A172 (cell line): ENCODE measurements around the gene GSE1. TPM values are rescaled to one million over a fixed set of nuclear protein-coding genes. Genes with fewer than 3 reads are reported as not detected.
A peak's percentile ranks its signal among the peaks of the same experiment; 100 is the strongest.

Experiments used
- DNase-seq: peaks from one replicate; pipeline ENCODE4 v3.0.0-alpha.2; 2015; ENCODE audit warnings: low spot score
- total RNA-seq: library from RNA; depleted of rRNA; stranded (reverse); fragments of >200 nt; shearing (Covaris generic); gene quantifications from 2 replicates; pipeline ENCODE4 v1.2.3, GENCODE V29; 2014

Gene GSE1
- total RNA-seq, 1 experiment from 2014 or later = 13.4 TPM

DNA sequence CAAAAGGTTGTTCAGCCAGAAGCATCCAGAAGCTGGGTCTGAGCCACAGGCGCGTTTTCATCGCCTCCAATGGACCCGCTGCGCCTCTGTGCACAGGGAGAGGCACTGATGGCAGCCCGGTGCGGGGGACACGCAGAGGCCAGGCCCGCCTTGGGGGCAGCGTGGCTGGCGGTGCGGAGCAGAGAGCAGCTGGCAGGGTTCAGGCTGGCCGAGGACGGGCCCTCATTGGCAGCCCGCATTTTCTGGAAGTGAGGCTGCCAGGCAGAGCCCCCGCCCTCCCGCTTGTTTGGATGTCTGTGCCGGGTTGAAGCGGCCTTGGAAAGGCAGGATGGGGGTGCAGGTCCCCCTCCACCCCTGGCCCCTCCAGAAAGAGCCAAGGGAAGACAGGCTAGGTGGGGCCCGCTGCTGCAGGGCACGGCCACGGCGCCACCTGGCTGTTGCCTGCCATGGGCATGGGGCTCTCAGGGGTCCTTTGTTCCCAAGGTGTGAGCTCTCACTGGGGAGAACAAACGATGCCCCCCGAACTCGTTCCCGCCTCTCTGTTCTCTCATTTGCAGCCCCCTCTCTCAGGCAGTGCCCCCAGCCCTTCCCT, 18.8 kb downstream of the GSE1 start:
- DNase-seq = no peak

- no peak for DNase-seq
Measured at GRCh38 chr16:85632709-85633437, 19.8 kb downstream of the GSE1 start.

DNA sequence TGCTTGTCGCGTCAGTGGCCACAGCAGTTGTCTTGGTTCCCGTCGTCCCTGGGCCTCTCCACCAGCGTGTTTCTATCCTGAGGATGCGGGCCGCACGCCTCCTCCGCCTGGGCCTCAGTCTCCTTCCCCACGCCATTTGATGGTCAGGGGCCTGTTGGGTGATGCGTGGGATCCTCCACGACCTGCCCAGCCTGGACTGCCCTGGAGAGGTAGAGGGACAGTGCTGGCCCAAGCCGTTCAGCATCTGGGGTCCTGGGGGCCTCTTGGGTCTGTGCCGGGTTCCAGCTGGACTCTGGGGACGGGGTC, 20.3 kb downstream of the GSE1 start:
- no peak for DNase-seq

DNA sequence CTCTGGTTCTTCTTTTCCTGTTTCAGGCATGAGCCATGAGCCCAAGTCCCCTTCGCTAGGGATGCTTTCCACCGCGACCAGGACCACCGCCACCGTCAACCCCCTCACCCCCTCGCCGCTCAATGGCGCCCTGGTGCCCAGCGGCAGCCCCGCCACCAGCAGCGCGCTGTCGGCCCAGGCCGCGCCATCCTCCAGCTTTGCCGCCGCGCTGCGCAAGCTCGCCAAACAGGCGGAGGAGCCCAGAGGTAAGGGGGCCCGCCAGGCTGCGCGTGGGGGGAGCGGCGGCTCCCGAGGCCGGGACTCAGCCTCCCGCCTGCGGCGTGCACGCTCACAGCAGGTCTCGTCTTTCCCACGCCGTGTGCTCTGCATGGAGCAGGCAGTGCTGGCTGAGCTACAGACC, 20.8 kb downstream of the GSE1 start:
- DNase-seq = no peak

- DNase-seq = no peak
Measured at GRCh38 chr16:85634747-85635544, 21.8 kb downstream of the GSE1 start.

DNA sequence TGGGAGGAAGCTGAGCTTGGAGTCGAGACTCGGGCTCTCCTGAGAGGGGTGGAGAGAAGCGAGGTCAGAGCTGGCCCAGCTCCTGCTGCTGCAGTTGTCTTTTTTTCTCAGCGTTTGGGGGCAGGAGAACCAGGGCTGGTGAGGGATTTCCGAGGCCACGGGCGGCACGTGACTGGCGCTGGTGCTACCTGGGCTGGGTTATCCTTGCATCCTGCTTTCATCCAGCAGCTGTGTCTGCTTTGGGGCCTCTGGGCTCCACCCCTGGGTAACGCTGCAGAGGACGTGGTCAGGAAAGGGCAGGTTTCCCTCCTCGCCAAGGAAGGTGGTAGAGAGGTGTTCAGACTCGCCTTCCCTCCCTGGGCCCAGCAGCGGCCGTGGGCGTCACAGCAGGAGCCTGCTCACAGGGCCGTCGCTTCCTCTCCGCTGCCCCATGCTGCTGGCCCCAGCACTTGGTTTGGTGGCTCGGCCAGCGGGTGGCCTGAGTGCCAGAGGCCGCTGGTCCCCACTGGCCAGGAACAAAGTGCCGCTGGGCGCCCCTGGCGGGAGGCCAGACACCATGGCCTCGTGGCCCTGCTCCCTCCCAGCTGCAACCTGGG, 22.5 kb downstream of the GSE1 start:
- no peak for DNase-seq

GRCh38 chr16:85636234-85636812, 23.2 kb downstream of the GSE1 start:
- peak; percentile 33 for DNase-seq

- no peak for DNase-seq
Measured at GRCh38 chr16:85637061-85637807, 24.1 kb downstream of the GSE1 start.

GRCh38 chr16:85637808-85638647, 24.9 kb downstream of the GSE1 start:
- no peak for DNase-seq

GRCh38 chr16:85638695-85639409, 25.7 kb downstream of the GSE1 start:
- DNase-seq = no peak

GRCh38 chr16:85639529-85640253, 26.6 kb downstream of the GSE1 start:
- DNase-seq = no peak

DNA sequence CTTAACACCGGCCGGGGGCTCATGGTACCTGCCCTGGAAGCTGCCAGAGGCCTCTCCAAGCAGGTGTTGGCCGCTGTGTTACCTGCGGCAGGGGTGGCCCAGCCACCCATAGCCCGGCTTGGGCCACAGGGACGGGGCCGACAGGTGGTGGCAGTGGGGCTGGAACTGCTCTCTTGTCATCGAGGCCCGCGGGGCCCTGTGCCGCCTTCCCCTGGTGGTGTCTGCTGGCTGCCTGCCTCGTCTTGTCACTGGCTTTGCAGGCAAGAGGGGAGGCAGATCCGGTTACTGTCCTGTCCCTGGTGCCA, 27.1 kb downstream of the GSE1 start:
- DNase-seq = no peak

DNA sequence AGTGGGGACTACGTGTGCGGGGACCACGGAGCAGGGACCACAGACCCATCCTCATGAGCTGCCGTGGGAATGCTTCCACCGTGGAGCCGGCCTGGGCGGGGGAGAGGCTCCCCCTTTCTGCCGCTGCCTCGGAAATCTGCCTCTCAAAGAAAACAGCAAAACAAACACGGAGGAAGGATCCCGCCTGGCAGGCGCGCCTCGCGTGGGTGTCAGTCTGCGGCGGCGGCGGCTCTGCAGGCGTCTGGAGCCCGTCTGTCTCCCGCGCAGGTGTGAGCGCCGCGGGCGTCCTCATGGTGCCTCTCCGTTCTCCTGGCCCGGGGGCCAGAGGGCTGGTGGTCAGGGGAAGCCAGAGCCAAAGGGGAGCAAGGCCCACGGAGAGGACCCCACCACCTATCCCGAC, 27.5 kb downstream of the GSE1 start:
- DNase-seq = no peak

GRCh38 chr16:85641305-85641704, 28.2 kb downstream of the GSE1 start:
- DNase-seq = no peak

- DNase-seq = peak; percentile 57
Measured at GRCh38 chr16:85641776-85642176, 28.7 kb downstream of the GSE1 start.

DNA sequence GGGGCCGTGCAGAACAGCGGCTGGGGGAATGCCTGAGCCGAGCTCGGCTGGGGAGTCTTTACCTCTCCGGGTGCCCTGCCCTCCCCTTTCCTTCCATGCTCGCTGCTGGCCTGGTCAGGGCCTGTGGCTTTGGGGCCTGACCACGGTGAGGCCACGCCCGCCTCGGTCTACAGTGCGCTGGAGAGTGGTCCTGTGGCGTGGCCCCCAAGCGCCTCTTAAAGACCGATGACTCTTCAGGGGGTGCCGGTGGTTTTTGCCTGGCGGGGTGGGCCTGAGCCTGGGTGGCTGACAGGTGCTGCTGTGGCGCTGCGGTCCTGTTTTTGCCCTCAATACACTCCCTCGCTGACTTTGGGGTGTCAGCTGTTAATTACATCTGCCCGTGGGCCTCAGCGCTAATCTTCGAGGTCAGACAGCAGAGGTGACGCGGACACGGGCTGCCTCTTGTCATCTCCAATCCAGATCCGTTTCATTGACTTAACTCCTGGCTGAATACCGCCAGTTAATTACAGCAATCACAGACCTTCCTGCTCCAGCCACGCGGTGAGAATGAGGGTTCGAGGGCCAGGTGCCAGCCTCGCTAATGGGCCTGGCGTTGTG, 29.7 kb downstream of the GSE1 start:
- DNase-seq = no peak

DNA sequence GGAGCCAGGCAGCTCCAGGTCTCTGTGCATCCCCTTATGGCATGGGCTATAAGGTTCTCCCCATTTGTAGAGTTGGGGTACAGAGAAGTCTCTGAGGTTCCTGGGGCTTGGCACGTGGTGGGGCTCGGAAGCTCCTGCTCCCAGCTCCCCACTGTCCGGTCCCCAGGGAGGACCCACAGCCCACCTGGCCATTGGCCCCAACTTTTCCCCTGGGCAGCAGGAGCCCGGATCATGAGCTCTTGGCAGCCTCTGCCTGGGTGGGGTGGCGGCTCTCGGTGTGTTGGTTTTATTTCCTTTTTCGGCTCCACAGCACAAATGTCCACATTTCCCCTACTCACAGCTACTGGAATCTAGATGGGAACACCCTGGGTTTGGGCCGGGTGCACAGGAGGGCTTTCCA, 30.5 kb downstream of the GSE1 start:
- DNase-seq = no peak

- DNase-seq = no peak
Measured at GRCh38 chr16:85644093-85644712, 31.1 kb downstream of the GSE1 start.
